Sigmoid colon (tissue), 4 donors: ENCODE results near the gene BEX4.

ENCODE experiments used
- EP300 ChIP-seq, 4 donors: sonication (generic); formaldehyde crosslinking; IDR thresholded peaks; one replicate each; pipeline ENCODE4 v1.6.1; 2017; ENCODE audit warnings: antibody characterized with exemption in 4 of 4
- POLR2A ChIP-seq, 2 donors: fragments of 450-650 bp; IDR thresholded peaks; one replicate each; pipeline ENCODE4 v1.6.1; 2016; ENCODE audit warnings: antibody characterized with exemption in 2 of 2, mild to moderate bottlenecking in 2 of 2, moderate library complexity in 2 of 2
- POLR2AphosphoS5 ChIP-seq, 4 donors: sonication (generic); formaldehyde crosslinking; IDR thresholded peaks; one replicate each; pipeline ENCODE4 v1.6.1; 2017; ENCODE audit warnings: antibody characterized with exemption in 4 of 4
- TF ChIP-seq, protein P1 (sequence below), 4 experiments: fragments of 450-650 bp in 3 of 4; fragments of 200-600 bp in 1 of 4; IDR thresholded peaks; one replicate each; pipeline ENCODE4 v1.5.1; 2016 to 2019; ENCODE audit warnings: antibody characterized with exemption in 4 of 4, mild to moderate bottlenecking in 3 of 4, moderate library complexity in 2 of 4

- TF ChIP-seq EP300 (IDR thresholded peaks at IDR 0.05) (no peak), POLR2A (IDR thresholded peaks at IDR 0.05) (no peak), POLR2AphosphoS5 (IDR thresholded peaks at IDR 0.05) (no peak)
- TF ChIP-seq, protein P1, sequence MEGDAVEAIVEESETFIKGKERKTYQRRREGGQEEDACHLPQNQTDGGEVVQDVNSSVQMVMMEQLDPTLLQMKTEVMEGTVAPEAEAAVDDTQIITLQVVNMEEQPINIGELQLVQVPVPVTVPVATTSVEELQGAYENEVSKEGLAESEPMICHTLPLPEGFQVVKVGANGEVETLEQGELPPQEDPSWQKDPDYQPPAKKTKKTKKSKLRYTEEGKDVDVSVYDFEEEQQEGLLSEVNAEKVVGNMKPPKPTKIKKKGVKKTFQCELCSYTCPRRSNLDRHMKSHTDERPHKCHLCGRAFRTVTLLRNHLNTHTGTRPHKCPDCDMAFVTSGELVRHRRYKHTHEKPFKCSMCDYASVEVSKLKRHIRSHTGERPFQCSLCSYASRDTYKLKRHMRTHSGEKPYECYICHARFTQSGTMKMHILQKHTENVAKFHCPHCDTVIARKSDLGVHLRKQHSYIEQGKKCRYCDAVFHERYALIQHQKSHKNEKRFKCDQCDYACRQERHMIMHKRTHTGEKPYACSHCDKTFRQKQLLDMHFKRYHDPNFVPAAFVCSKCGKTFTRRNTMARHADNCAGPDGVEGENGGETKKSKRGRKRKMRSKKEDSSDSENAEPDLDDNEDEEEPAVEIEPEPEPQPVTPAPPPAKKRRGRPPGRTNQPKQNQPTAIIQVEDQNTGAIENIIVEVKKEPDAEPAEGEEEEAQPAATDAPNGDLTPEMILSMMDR (IDR thresholded peaks at IDR 0.05): no peak
Observed at GRCh38 chrX:103254171-103254824, 39.4 kb downstream of the BEX4 start.
